A549 (cell line): ENCODE results near the gene NUDT6. TPM values are rescaled to one million over a fixed set of nuclear protein-coding genes. Genes with fewer than 3 reads are reported as not detected.
A peak's percentile ranks its signal among the peaks of the same experiment; 100 is the strongest.

Source experiments
- ATAC-seq, 2 experiments: fragments of 200-7000 bp in 1 of 2; fragments of >200 bp in 1 of 2; cut with Nextera tagmentation in 1 of 2; cut with Tn5 transposase in 1 of 2; 3 replicates each; pipeline versions ENCODE4 v1.8.0 to v1.9.1; 2018 to 2020; ENCODE audit warnings: mild to moderate bottlenecking in 1 of 2, moderate library complexity in 1 of 2
- CTCF ChIA-PET: fragments of 300-600 bp; sonication (Branson Sonifier 250); formaldehyde crosslinking; extraction: SDS; loops from one replicate; lab custom pipeline; 2021; ENCODE audit warnings: antibody characterized with exemption, inconsistent platforms; lab: Yijun Ruan, JAX
- POLR2A ChIA-PET: fragments of 350-600 bp; formaldehyde crosslinking; extraction: SDS; loops from one replicate; lab custom pipeline; 2021; ENCODE audit warnings: antibody characterized with exemption, inconsistent platforms; lab: Yijun Ruan, JAX
- DNase-seq, 2 experiments: peaks; one replicate each; pipeline versions ENCODE4 v3.0.0 to v3.0.0-alpha.2; 2011 to 2016; ENCODE audit warnings: low read depth in 1 of 2, low spot score in 1 of 2
- FAIRE-seq: peaks from 2 replicates; lab custom pipeline; 2011; peaks lifted over from hg19 to GRCh38; lab: Jason Lieb, UNC
- H3K27ac ChIP-seq, 2 experiments: fragments of >200 bp; sonication (Bioruptor Twin); formaldehyde crosslinking; 3 replicates each; pipeline ENCODE4 v1.5.1; 2016 to 2017
- H3K4me1 ChIP-seq: fragments of >200 bp; sonication (Bioruptor Twin); formaldehyde crosslinking; 3 replicates; pipeline ENCODE4 v1.6.1; 2016
- H3K4me2 ChIP-seq: fragments of >200 bp; sonication (Bioruptor Twin); formaldehyde crosslinking; 3 replicates; pipeline ENCODE4 v1.6.1; 2016
- H3K4me3 ChIP-seq: fragments of >200 bp; sonication (Bioruptor Twin); formaldehyde crosslinking; 3 replicates; pipeline ENCODE4 v1.5.1; 2016
- H3K9me3 ChIP-seq: fragments of >200 bp; sonication (Bioruptor Twin); formaldehyde crosslinking; 3 replicates; pipeline ENCODE4 v1.6.1; 2016
- ATOH8 ChIP-seq: fragments of 250-450 bp; sonication (Bioruptor Pico); IDR thresholded peaks from 2 replicates; pipeline ENCODE4 v1.5.0; 2020; ENCODE audit warnings: low read depth, mild to moderate bottlenecking, moderate library complexity
- CBX8 ChIP-seq: fragments of 200-600 bp; sonication (generic); IDR thresholded peaks from 2 replicates; pipeline ENCODE4 v1.6.1; 2016
- CHD2 ChIP-seq: fragments of 150-350 bp; IDR thresholded peaks from 2 replicates; pipeline ENCODE4 v1.6.1; 2014; ENCODE audit warnings: low read length; ENCODE audit not compliant: partially characterized antibody
- ESRRA ChIP-seq: fragments of 150-350 bp; IDR thresholded peaks from 2 replicates; pipeline ENCODE4 v1.6.1; 2014; ENCODE audit warnings: mild to moderate bottlenecking, low read length, borderline replicate concordance
- FOSB ChIP-seq: fragments of 250-450 bp; sonication (Bioruptor Pico); IDR thresholded peaks from 2 replicates; pipeline ENCODE4 v1.5.0; 2020; ENCODE audit warnings: mild to moderate bottlenecking, moderate library complexity
- HDAC2 ChIP-seq: fragments of 200-600 bp; sonication (generic); IDR thresholded peaks from 2 replicates; pipeline ENCODE4 v1.6.1; 2016
- HOXA7 ChIP-seq: fragments of 250-450 bp; sonication (Bioruptor Pico); IDR thresholded peaks from 2 replicates; pipeline ENCODE4 v1.5.0; 2020; ENCODE audit warnings: mild to moderate bottlenecking, moderate library complexity
- JUN ChIP-seq, 2 experiments: fragments of >200 bp; sonication (Bioruptor Twin); formaldehyde crosslinking; IDR thresholded peaks; 2 replicates in 1 of 2; 3 replicates in 1 of 2; pipeline ENCODE4 v1.6.1; 2016 to 2017
- KDM5A ChIP-seq: fragments of 200-600 bp; sonication (generic); IDR thresholded peaks from 2 replicates; pipeline ENCODE4 v1.6.1; 2016; ENCODE audit warnings: antibody characterized with exemption, mild to moderate bottlenecking
- MAX ChIP-seq: IDR thresholded peaks from 2 replicates; pipeline ENCODE4 v1.6.1; 2012
- MAZ ChIP-seq: fragments of 150-350 bp; IDR thresholded peaks from 2 replicates; pipeline ENCODE4 v1.6.1; 2014; ENCODE audit warnings: antibody characterized with exemption, low read depth, low read length, borderline replicate concordance
- MYC ChIP-seq: IDR thresholded peaks from 2 replicates; pipeline ENCODE4 v1.6.1; 2012; ENCODE audit warnings: mild to moderate bottlenecking, inconsistent platforms, low read length, improper control_type of control experiment, borderline replicate concordance
- NR3C1 ChIP-seq: fragments of >200 bp; sonication (Bioruptor Twin); formaldehyde crosslinking; IDR thresholded peaks from 3 replicates; pipeline ENCODE4 v1.6.1; 2017
- PHF8 ChIP-seq: fragments of 200-600 bp; sonication (generic); IDR thresholded peaks from 2 replicates; pipeline ENCODE4 v1.6.1; 2016; ENCODE audit warnings: low read depth, mild to moderate bottlenecking, antibody characterized with exemption, moderate library complexity, borderline replicate concordance
- POLR2A ChIP-seq: IDR thresholded peaks from 2 replicates; pipeline ENCODE4 v1.6.1; 2012; ENCODE audit warnings: mild to moderate bottlenecking, low read length
- POLR2AphosphoS2 ChIP-seq: conservative IDR thresholded peaks from 2 replicates; pipeline ENCODE4 v1.6.1; 2012; ENCODE audit warnings: low read length, improper control_type of control experiment, inconsistent platforms
- RAD21 ChIP-seq, 2 experiments: fragments of >200 bp in 1 of 2; sonication (Bioruptor Twin) in 1 of 2; formaldehyde crosslinking in 1 of 2; IDR thresholded peaks in 1 of 2; conservative IDR thresholded peaks in 1 of 2; 2 replicates in 1 of 2; 3 replicates in 1 of 2; pipeline ENCODE4 v1.6.1; 2012 to 2018; ENCODE audit warnings: inconsistent platforms in 1 of 2
- RFX5 ChIP-seq: fragments of 450-650 bp; IDR thresholded peaks from 2 replicates; pipeline ENCODE4 v1.7.1; 2014; ENCODE audit warnings: antibody characterized with exemption, mild to moderate bottlenecking, moderate library complexity
- TFCP2L1 ChIP-seq: fragments of 250-450 bp; sonication (Bioruptor Pico); IDR thresholded peaks from 2 replicates; pipeline ENCODE4 v1.5.0; 2021; ENCODE audit warnings: mild to moderate bottlenecking
- USF2 ChIP-seq: fragments of 450-650 bp; IDR thresholded peaks from 2 replicates; pipeline ENCODE4 v1.6.1; 2014; ENCODE audit warnings: antibody characterized with exemption
- ZSCAN20 ChIP-seq: fragments of 250-450 bp; sonication (Bioruptor Pico); IDR thresholded peaks from 2 replicates; pipeline ENCODE4 v1.8.0; 2022; ENCODE audit warnings: mild to moderate bottlenecking, moderate library complexity
- WGBS: methylation state at CpG from one replicate; pipeline ENCODE4 v1.1.6; 2017; ENCODE audit errors: missing lambda C conversion rate; 5-methylcytosine and 5-hydroxymethylcytosine counted together
- polyA minus RNA-seq: library from RNA; depleted of rRNA, polyadenylated mRNA; stranded (reverse); fragments of >200 nt; gene quantifications from 2 replicates; pipeline ENCODE4 v1.2.3, GENCODE V29; 2011; rRNA and poly(A)+ RNA removed
- polyA plus RNA-seq, 4 experiments: library from polyadenylated mRNA; depleted of rRNA in 3 of 4; stranded (reverse); fragments of >200 nt; fragmentation: RNase III in 1 of 4; extraction: RNeasy Plus Mini Kit Qiagen cat#74134 plus additional on column Dnase treatment in 1 of 4; gene quantifications; 2 replicates in 3 of 4; 3 replicates in 1 of 4; pipeline ENCODE4 v1.2.3, GENCODE V29; 2011 to 2017
- TF ChIP-seq, protein P1 (sequence below): IDR thresholded peaks from 2 replicates; pipeline ENCODE4 v1.6.1; 2012
- TF ChIP-seq, protein P2 (sequence below): fragments of >200 bp; sonication (Bioruptor Twin); formaldehyde crosslinking; IDR thresholded peaks from 2 replicates; pipeline ENCODE4 v1.6.1; 2016

The NUDT6 gene
- polyA plus RNA-seq (2011; rRNA removed): 10.2 and 12.7 TPM in 2 replicates
- polyA plus RNA-seq (2012; cell fraction: cytosol; rRNA removed): 5.2 and 6.0 TPM in 2 replicates
- polyA plus RNA-seq (2012; cell fraction: nucleus; rRNA removed): 4.3 and 4.7 TPM in 2 replicates
- 8.7 to 10.4 TPM (median 9.9 TPM) in 3 replicates for polyA plus RNA-seq (2017; fragmentation: RNase III; extraction: RNeasy Plus Mini Kit Qiagen cat#74134 plus additional on column Dnase treatment)
- 3.3 and 4.1 TPM in 2 replicates for polyA minus RNA-seq

- TF ChIP-seq, protein P1, sequence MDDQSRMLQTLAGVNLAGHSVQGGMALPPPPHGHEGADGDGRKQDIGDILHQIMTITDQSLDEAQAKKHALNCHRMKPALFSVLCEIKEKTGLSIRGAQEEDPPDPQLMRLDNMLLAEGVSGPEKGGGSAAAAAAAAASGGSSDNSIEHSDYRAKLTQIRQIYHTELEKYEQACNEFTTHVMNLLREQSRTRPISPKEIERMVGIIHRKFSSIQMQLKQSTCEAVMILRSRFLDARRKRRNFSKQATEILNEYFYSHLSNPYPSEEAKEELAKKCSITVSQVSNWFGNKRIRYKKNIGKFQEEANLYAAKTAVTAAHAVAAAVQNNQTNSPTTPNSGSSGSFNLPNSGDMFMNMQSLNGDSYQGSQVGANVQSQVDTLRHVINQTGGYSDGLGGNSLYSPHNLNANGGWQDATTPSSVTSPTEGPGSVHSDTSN: 0 out of 2 replicates have a peak, but pooled peaks have one; percentile 17
- TF ChIP-seq POLR2A (peak; percentile 29), MAX (peak; percentile 17; the same call in 1 of the 2 replicates), ZSCAN20 (CRISPR knock-in tag) (no peak), RAD21 (conservative IDR thresholded peaks at IDR 0.05 in 1 of 2, IDR thresholded peaks at IDR 0.05 in 1 of 2) (0 out of 5 replicates have a peak, but pooled peaks of 1 of the 2 experiments have one; percentile 2), POLR2AphosphoS2 (no peak), JUN (IDR thresholded peaks at IDR 0.05) (peak in 1 of 2 experiments; percentile 66; a peak in 2 of 5 replicates), CHD2 (no peak), KDM5A (no peak), NR3C1 (no peak), PHF8 (no peak), RFX5 (no peak), MAZ (no peak)
- TF ChIP-seq, protein P2, sequence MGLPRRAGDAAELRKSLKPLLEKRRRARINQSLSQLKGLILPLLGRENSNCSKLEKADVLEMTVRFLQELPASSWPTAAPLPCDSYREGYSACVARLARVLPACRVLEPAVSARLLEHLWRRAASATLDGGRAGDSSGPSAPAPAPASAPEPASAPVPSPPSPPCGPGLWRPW: no peak
- TF ChIP-seq, all 56 proteins: peak for 5
- Histone ChIP-seq H3K4me3 (peak within 1 kb of the TSS; percentile 87), H3K4me2 (peak within 1 kb of the TSS; percentile 77), H3K9me3 (no peaks in the 10 kb centered on the region), H3K27ac (peak within 1 kb of the TSS; percentile 89 to 98), H3K4me1 (peaks cover 48% of the 10 kb centered on the region)
- peak; percentile 83 to 86 for ATAC-seq
- DNase-seq: peak; percentile 66 to 74
- ChIA-PET CTCF (interaction anchor here (0.9 to 3.5 kb wide), 7 partner anchors 8 to 319 kb away, joined by 3 to 22 read pairs (median 4); partner anchors contain the start of gene BBS12), POLR2A (interaction anchor here (0.8 to 1.1 kb wide), 3 partner anchors 157 to 190 kb away, joined by 3 to 8 read pairs (median 3); partner anchors contain the start of gene BBS12)
- FAIRE-seq: no peak
- WGBS: 1% methylated on average over 31 of the region's 63 CpGs
Measured at GRCh38 chr4:122921971-122922876, at the start of gene NUDT6. Gene NUDT6 (minus strand): TSS chr4:122922597. CDS start chr4:122922572, 25 bp downstream.

DNA sequence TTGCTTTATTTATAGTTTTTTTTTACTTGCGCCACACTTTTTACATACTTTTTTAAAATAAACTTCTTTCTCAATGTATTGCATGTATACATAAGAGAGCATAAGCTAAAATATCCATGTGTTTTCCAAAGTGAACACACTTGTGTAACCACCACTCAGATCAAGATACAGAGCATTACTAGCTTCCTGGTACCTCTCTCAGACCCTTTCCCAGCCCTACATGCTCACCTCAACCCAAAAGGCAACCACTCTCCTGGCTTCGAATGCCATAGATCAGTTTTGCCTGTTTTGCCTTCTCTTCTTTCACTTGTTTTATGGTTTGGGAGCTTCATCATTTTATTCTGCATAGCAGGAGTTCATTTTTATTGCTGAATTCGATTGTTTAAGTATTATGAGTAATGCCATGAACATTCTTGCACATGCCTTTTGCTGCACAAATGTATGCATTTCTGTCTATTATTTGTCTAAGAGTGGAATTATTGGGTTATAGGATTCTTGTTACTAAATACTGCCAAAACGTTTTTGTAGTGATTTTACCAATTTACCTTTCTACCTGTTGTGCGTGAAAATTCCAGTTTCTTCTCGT lies 45.9 kb upstream of the NUDT6 start:
- peak in 1 of 2 experiments; percentile 53; a peak in 2 of 6 replicates for ATAC-seq
- peak overlapping the region; percentile 50 for H3K4me2 ChIP-seq

DNA sequence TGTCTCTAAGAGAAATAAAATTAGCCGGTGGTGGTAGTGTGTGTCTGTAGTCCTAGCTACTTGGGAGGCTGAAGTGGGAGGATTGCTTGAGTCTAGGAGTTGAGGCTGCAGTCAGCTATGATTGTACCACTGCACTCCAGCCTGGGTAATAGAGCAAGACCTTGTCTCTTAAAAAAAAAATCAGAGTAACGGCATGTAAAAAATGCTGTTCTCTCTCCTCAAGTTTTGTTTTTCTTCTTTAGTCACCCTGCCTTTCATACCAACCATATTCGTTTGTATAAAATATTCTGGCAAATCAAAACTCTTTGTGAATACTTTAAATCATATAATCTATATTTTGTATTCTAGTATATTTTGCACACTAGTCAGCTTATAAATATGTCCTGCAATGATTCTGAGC lies 44.8 kb upstream of the NUDT6 start:
- CTCF ChIA-PET: no interaction called here
- WGBS: 89% methylated on average over 3 of the region's 3 CpGs
- Histone ChIP-seq H3K4me1 (peaks cover 15% of the 10 kb centered on the region; the same call in 2 of the 3 replicates), H3K27ac (no peak overlapping the region), H3K4me3 (no peak overlapping the region), H3K4me2 (no peak overlapping the region), H3K9me3 (no peaks in the 10 kb centered on the region)
- POLR2A ChIA-PET: no interaction called here
- DNase-seq (no peak), FAIRE-seq (no peak), ATAC-seq (no peak)
- TF ChIP-seq ESRRA (no peak), POLR2AphosphoS2 (no peak), MYC (no peak), FOSB (CRISPR knock-in tag) (no peak), ATOH8 (CRISPR knock-in tag) (no peak), TFCP2L1 (CRISPR knock-in tag) (no peak), USF2 (no peak), HOXA7 (CRISPR knock-in tag) (no peak), ZSCAN20 (CRISPR knock-in tag) (no peak), HDAC2 (no peak), CBX8 (no peak)

More for the DNA sequence above, 45.9 kb upstream of the NUDT6 start:
- H3K4me1 ChIP-seq: peaks cover 15% of the 10 kb centered on the region; the same call in 2 of the 3 replicates
- no peaks in the 10 kb centered on the region for H3K9me3 ChIP-seq
- no peak for DNase-seq
- no peak for TF ChIP-seq ESRRA
- TF ChIP-seq RAD21 (conservative IDR thresholded peaks at IDR 0.05 in 1 of 2, IDR thresholded peaks at IDR 0.05 in 1 of 2): no peak
- TF ChIP-seq, all 56 proteins: peak for 0
- POLR2A ChIA-PET: no interaction called here
- Histone ChIP-seq H3K27ac (peak overlapping the region in 1 of 2 experiments; percentile 61; a peak in 1 of 6 replicates), H3K4me3 (no peak overlapping the region)
- CTCF ChIA-PET: no interaction called here
- FAIRE-seq: no peak
- 46% methylated on average over 6 of the region's 6 CpGs for WGBS
